Measurements from ENCODE around the gene MLLT10. TPM values are rescaled to one million over a fixed set of nuclear protein-coding genes. Genes with fewer than 3 reads are reported as not detected.

The MLLT10 gene
- total and polyA plus RNA-seq, 9 of the 15 experiments (the other 6 are each of a cell fraction or from before 2014, with no cell fraction given): 18.8 to 81.4 (median 64.2) TPM

GRCh38 chr10:21526860-21527597 is 7.0 kb upstream of the MLLT10 start (continued):
- TF ChIP-seq TFAP4 (CRISPR knock-in tag; IDR thresholded peaks at IDR 0.05; ENCODE audit: borderline replicate concordance): peak; percentile 56; the same call in 1 of the 2 replicates
- no peak for TF ChIP-seq RBM39 (optimal IDR thresholded peaks at IDR 0.05; ENCODE audit: low read depth, low read length)
- peak; percentile 90 for TF ChIP-seq POLR2G (IDR thresholded peaks at IDR 0.05; ENCODE audit: low read depth, low read length)
- TF ChIP-seq MLLT1 (IDR thresholded peaks at IDR 0.05): peak; percentile 24 to 79; a peak in 2 of 4 replicates
- no peak for TF ChIP-seq SAP30 (IDR thresholded peaks at IDR 0.05; ENCODE audit: borderline replicate concordance, insufficient read depth, low read depth, low read length, poor library complexity, severe bottlenecking)
- TF ChIP-seq C11orf30 (IDR thresholded peaks at IDR 0.05; ENCODE audit: low read depth): no peak
- peak; percentile 16; the same call in 1 of the 2 replicates for TF ChIP-seq DPF2 (IDR thresholded peaks at IDR 0.05)
- TF ChIP-seq POLR2AphosphoS2 (IDR thresholded peaks at IDR 0.05; ENCODE audit: low read length): no peak
- TF ChIP-seq XRCC3 (IDR thresholded peaks at IDR 0.05): no peak
- TF ChIP-seq MAZ (CRISPR knock-in tag; conservative IDR thresholded peaks at IDR 0.05 in 1 of 2, IDR thresholded peaks at IDR 0.05 in 1 of 2): peak in 1 of 2 experiments; percentile 52; a peak in 2 of 4 replicates
- peak; percentile 37; the same call in 1 of the 2 replicates for TF ChIP-seq ZNF644 (tag; IDR thresholded peaks at IDR 0.05; ENCODE audit: low read depth)
- TF ChIP-seq CHAMP1 (IDR thresholded peaks at IDR 0.05): no peak
- no peak for TF ChIP-seq HNRNPL (IDR thresholded peaks at IDR 0.05; ENCODE audit: low read depth, low read length)
- TF ChIP-seq TRIM25 (IDR thresholded peaks at IDR 0.05; ENCODE audit: borderline replicate concordance): 0 out of 2 replicates have a peak, but pooled peaks have one; percentile 23
